ENCODE results near the gene ZNRF3.
"Not testable (repeated sequence)": the region's sequence is repeated elsewhere in the genome, so short reads cannot be mapped to it uniquely, and the experiment has no call there.

Gene ZNRF3

DNA sequence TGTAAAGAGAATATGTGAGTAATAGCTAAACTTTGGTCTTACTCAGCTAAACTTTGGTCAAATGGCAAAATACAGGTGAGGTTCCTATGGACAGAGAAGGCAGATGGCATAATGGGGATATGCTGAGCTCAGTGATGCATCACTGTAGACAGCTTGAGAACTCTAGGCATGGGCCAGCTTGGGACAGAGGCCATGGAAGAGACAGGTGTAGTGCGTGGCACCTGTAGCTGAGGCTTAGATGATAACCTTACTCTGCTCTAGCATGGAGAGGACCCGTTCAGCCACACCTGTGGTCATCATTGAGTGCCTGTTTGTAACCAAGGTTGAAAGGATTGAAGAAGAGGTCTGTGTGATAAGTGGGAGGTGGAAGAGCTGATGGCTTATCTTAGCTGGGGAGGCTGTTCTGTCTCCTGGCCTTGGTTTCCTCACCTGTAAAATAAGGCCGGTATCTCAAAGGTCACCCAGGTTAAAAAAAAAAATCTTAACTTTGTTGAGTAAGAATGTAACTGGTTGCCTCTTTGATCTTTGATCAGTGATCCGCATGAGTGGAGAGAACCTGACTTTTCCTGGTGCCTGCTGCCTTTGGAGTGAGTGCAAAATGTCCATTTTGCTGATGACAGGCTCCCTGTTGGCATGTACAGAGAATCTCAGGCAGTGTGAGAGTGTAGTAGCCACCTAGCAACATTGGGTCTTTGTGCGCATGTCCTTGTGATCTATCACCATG, 48.6 kb downstream of the ZNRF3 start:
- no peak for DNase-seq (ENCODE audit: low read depth in 2 of 2)

DNA sequence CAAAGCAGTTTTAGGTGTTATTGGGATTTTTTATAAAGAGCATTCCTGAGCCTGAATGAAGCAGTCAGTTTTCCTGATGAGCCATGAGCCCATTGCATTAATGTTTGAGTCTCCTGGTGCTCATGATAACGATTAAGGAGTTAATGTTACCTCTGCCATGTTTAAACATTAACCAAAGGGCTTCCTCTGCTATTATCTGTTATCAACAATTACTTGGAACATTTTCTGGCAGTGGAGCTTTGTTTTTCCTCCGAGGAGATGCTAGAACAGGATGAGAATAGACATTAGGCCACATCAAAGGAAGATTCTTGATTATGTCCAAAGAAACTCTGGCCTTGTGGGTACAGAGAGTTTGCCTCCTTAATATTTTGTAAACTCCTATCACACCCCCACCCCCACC, 49.9 kb downstream of the ZNRF3 start:
- DNase-seq (ENCODE audit: low read depth in 2 of 2): no peak

DNA sequence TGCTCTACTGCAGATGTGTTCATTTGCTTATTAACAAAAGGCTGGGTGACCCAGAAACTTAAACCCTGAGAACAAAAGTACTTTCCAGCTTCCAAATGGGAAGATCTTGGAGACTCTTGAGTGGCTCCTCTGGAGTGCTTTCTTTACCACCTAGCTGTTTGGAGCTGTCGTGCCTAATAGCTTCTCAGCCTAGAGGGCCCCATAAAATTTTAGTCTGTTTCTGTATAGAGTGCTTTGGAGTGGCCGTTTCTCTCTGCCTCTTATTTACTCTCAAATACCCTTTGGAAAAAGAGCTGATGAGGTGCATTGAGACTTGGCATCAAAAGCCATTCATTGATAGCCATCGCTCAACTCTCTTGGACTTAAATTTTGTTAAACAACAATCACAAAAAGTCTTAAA, 50.7 kb downstream of the ZNRF3 start:
- DNase-seq (ENCODE audit: low read depth in 2 of 2): no peak

DNA sequence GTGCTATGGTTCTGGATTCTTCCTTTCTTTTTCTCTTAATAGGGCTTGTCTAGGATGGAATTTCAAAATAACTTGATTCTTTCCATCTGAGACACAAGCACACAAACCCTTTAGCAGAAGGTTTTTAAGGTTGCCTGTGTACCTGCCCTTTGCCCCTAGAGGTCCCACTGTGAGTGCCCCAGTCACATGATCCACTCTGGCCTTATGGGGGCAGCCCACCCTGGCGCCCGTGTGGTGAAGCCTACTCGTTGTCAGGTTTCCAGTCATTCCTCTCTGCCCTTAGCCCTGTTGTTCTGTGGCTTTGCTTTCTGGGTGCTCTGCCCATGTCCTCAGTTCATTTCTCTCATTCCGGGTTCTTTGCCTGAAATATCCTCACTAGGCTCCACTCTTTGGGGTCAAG, 51.8 kb downstream of the ZNRF3 start:
- DNase-seq (ENCODE audit: low read depth in 2 of 2): no peak

DNA sequence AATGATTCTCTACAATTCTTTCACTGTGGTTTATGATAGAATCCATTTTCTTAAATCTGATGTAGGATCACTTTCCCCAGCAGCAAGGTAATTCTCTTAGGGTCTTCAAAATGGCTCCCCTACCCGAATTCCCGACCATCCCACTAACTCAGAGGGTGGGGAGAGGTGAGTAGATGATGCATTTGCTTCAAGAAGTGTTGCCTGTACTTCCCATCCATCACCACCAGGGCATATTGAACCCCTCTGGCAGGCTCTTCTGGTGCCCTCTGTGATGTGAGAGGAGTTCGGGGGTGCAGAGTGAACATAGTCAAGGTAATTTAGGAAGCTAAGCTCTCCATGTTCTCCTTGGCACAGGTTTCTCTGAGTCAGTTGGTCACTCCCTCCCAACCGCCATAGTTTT, 52.3 kb downstream of the ZNRF3 start:
- DNase-seq (ENCODE audit: low read depth in 2 of 2): no peak

DNA sequence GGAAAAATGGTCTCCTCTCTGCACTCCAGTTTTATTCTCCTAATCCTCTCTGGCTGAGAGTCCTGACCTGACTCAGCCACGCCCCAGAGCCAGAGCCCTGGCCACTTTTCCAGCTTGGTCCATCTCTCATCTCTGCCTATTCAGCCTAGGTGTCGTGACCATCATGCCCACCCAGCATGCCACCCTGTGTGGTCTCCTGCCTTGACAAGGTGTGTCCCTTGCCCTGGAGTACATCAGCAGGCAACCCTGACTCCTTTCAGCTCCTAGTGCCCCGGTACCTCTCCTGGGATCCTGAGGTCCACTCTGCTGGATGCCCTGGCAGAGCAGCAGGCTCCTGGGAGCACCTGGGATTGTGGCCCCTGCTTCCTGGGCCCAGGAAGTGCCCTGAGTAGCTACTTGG, 52.8 kb downstream of the ZNRF3 start:
- DNase-seq (ENCODE audit: low read depth in 2 of 2): no peak

DNA sequence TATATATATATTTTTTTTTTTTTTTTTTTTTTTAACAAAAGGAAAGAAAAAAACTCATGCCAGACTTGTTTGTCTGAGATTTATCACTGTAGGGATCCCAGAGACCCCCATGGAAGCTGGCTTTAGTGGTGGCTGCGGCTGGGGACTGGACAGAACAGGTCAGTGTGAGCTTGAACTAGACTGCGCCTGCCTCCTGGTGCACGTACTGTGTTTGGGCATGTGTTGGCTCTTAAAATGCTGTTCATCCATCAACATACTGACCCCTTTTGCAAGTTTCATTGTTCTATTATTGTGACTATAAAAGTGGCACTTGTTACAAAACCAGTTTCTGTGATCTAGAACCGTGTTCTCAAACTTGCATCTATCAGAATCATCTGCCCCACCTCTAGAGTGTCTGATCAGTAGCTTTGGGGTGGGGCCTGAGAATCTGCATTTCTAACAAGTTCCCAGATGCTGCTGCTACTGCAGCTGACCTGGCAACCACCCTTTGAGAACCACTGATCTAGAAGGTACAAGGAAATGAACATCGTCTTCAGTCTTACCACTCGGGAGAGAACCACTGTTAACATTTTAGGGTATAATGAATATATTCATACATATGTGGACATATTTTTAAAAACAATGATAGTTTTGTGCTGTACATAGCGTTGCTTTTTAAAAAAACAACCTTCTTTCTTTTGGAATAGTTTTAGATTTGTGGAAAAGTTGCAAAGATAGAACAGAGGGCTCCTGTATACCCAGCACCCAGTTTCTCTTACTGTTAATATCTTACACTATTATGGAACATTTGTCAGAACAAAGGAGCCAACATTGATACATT, 54.0 kb downstream of the ZNRF3 start:
- no peak for DNase-seq (ENCODE audit: low read depth in 2 of 2)

DNA sequence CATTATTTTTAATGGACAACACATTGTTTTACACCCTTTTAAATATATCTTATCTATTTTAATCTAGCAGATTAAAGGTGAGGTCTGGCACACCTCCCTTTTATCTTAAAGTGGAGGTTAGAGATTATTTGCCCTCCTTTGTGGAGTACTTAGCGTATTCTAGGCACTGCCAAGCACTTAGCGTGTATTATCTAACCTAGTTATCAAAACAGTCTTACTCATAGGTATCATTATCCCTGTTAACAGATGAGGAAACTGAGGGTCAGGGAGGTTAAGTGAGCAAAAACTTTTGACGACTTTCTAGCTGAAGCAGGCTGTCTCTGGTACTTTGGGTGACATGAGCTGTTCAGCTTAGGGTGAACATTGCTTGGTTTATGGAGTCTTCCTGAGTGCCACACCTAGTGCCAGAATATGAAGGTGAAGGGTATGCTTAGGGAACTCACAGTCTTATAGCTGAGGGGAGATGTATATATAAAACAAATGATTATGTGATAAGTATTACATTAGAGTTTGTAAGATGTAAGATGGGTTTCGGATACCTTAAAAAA, 55.0 kb downstream of the ZNRF3 start:
- no peak for DNase-seq (ENCODE audit: low read depth in 2 of 2)

DNA sequence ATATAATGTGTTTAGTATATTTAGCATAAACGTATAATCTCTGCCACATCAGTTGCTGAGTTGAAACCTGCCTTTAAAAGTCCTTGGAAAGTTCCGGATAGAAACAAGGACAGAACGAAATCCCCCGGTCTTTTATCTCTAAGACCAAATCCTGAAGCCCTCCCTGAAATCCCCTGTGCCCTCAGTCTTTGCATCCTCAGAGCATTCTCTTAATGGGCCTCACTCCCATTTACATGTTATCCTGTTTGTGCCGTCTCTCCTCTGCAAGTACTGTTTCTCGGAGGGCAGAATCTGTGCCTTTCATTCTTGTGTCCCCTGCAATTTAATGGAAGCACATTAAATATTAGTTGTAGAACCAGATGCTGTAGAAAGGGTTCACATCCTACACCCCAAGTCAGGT, 56.0 kb downstream of the ZNRF3 start:
- no peak for DNase-seq (ENCODE audit: low read depth in 2 of 2)

DNA sequence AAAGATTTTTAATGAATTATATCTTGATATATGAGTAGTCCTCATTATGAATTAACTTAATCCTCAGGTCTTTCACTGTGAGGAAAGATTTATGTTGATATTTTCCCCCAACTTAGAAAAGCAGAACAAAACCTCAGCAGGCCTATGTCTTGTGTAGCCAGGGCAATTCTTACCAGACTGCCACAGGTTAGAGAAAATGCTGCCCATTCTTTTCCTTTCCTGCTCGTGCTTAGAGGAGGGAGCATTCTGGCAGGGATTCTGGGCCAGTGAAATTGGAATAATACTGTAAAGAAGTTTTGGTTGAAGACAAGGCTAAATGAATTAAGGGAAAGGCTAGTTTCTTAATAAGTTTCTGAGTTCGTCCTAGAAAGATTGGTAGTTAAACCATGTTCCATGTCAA, 56.6 kb downstream of the ZNRF3 start:
- no peak for DNase-seq (ENCODE audit: low read depth in 2 of 2)

DNA sequence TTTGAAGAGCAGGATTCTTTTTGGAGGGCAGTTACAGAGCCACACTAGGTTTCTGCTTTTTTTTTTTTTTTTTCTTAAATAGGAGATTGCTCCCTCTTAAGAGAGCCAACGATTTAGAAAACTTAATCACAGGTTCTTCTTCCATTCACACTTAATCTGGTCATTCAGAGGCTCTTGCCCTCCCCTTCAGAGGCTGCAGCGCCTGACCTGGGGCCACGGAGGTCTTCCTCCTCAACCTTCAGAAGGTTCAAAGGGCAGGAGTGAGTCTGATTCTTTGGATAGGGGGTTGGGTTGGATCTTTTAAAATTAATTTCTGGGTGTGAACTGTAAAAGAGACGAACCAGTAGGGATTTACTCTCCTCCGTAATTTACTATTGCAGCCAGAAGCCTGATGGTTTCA, 57.1 kb downstream of the ZNRF3 start:
- no peak for DNase-seq (ENCODE audit: low read depth in 2 of 2)

DNA sequence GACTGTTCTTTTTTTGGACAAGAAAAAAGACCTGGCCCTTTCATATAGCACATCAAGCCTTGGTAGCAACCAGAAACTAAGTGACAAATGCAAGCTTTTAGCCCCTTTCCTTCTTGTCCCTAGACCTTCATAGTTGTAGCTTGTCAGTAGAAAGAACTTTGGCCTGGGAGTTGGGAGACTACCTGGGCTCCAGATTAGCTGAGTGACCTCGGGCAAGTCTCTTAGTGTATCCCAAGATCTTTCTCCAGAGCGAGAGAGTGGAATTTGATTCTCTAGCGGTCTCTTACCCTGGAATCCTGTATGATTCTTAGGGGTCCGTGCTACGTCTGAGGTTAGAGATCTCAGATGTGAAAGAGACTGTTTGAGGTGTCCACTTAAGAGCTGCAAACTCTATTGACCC, 59.0 kb downstream of the ZNRF3 start:
- no peak for DNase-seq (ENCODE audit: low read depth in 2 of 2)

DNA sequence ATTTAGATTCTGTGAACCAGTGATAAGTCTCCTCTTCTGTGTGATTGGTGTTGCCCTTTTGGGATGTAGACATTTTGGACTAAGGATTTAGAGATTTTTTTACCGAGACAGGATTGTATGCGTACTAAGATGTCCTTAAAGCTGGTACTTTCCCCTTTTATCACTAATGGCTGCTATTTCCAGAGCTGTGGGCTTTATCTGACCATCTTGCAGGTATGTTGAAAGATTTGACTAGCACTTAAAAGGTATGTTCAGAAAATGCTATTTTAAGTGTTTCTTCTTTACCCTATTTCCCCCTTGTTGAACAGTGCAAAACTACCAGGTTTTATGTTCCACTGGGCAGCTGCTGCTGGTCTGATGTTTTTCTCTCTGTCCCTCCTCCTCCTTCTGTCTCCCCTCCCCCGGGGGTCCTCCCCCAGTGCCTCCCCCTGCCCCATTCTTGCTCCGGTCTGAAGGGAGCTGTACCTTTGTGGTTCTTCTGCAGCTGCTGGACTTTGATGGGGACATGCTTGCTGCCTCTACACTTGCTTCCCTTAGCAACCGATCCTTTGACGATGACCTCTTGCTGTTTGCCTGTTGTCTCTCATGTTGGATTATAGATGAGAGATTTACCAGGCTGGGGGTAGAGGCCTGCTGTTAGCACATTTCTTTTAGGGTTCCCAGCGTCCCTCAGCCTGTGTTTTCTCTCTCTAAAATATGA, 59.6 kb downstream of the ZNRF3 start:
- DNase-seq (ENCODE audit: low read depth in 2 of 2): no peak

DNA sequence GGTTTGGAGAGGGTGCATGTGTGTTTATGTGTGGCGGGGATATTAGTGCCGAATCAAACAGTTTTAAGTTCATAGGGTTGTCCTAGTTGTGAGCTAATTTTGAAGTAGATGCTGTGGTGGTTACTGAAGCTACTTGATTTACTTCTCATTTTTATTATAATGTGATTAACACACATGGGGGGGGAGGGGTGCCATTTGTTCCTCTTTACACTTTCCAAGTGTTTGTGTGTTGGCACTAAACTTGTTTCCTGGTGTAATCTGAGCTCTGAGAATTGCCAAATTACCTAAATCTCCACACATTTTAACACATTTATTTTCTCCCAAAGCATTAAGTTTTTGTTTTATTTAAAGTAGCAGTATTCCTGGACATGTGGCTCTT, 60.1 kb downstream of the ZNRF3 start:
- no peak for DNase-seq (ENCODE audit: low read depth in 2 of 2)

DNA sequence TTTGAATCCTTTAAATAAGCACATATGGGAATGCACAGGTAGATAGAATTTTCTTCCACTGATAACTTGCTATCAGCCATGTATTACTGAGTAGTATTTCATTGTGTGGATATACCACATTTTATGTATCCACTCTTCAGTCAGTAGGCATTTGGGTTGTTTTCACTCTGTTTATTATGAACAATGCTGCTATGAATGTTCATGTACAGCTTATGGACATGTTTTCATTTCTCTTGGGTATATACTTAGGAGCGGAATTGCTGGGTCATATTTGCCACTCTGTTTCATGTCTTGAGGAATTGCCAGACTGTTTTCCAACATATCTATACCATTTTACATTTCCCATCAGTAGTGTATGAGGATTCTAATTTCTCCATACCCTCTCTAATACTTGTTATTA, 63.8 kb downstream of the ZNRF3 start:
- no peak for DNase-seq (ENCODE audit: low read depth in 2 of 2)

DNA sequence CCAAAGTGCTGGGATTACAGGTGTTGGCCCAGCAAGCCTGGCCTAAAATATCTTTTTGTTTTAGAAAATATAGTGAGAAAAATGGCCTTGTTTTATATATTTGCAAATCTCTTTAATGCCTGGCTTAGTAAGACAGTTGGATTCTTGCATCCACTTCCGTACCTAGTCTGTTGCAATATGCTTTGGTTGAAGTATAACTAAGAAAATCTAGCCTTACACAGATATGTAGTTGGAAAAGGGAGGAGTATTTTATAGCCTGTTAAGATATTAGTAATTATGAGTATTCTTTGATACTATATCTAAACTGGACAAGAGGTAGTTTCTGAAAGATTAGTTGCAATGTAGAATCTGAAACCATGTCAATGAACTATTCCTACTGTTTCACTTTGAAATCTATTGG, 65.1 kb downstream of the ZNRF3 start:
- DNase-seq (ENCODE audit: low read depth in 2 of 2): no peak

DNA sequence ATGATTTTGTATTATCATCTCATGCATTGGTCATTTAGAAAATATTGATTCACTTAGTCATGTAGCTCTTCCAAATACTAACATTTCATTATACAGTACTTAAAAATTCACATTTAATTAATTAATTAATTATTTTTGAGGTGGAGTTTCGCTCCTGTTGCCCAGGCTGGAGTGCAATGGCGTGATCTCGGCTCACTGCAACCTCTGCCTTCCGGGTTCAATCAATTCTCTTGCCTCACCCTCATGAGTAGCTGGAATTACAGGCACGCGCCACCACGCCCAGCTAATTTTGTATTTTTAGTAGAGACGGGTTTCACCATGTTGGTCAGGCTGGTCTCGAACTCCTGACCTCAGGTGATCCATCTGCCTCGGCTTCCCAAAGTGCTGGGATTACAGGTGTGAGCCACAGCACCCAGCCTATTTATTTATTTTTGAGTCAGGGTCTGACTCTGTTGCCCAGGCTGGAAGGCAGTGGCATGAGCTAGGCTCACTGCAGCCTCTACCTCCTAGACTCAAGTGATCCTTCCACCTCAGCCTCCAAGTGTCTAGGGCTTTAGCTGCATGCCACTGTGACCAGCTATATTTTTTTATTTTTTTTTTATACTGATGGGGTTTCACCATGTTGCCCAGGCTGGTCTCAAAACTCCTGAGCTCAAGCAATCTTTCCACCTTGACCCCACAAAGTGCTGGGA, 65.6 kb downstream of the ZNRF3 start:
- not testable (repeated sequence) for DNase-seq (ENCODE audit: low read depth in 2 of 2)

DNA sequence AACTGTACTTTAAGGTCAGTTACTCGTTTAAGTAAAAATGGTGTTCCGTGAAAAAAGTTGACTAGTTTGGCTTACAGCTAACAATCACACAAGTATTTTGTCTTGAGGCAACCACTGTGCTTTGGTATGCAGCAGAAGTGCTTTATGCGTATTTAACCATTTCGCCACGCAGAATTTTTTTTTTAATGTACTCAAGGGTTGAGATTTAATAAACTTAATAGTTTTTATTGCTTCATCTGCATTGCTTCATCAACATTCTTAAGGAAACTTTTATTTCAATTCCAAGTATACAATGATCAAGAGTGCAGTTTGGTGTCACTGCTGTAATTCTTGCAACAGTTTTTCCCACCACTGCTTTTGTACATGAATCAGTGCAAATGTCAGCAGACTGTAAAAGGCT, 66.4 kb downstream of the ZNRF3 start:
- DNase-seq (ENCODE audit: low read depth in 2 of 2): no peak

DNA sequence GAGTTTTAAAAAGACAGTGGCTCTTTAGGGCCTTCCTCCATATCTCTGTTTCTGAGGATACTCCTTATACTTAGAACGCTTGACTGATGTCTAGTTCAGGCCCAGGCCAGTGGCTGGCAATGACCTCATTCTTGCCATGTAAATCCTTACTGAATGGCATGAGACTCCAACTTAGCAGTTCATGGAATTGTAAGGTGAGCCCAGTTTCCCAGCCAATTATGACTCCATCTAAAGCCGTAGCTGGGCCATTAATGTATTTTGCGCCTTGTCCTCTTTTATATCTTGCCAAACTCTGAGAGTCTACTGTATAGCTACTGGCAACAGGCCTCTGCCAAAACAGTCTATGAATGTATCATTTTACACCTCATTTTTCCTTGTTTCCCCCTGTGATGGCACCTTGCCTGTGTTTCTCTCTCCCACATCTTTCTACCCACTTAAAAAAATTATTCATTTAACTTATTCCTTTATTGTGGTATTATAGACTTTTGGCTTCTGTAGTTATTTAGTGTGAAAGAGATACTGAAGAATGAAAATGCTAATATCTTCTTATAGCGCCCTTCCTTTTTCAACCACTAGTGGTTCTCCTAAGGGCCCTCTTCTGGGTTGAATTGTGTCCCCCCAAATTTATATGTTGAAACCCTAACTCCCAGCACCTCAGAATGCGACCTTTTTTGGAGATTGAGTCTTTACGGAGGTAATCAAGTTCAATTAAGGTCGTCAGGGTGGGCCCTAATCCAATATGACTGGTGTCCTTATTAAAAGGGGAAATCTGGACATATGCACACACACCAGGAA, 67.4 kb downstream of the ZNRF3 start:
- DNase-seq (ENCODE audit: low read depth in 2 of 2): no peak

DNA sequence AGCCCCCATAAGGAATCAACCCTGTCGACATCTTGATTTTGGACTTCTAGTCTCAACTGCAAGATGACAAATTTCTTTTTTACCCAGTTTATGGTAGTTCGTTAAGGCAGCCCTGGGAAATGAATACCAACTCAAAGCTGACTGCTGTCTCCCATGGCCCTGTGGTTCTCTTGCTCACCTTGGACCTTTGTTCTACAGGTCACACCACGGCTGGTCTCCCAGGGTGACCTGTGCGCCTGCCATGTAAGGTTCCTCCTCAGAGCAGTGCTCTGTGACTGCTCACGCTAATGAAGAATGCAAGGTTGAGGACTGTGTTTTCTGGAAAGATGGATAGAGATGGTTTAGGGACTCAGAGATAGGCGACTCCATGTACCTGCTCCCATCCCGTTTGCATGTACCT, 68.2 kb downstream of the ZNRF3 start:
- no peak for DNase-seq (ENCODE audit: low read depth in 2 of 2)

DNA sequence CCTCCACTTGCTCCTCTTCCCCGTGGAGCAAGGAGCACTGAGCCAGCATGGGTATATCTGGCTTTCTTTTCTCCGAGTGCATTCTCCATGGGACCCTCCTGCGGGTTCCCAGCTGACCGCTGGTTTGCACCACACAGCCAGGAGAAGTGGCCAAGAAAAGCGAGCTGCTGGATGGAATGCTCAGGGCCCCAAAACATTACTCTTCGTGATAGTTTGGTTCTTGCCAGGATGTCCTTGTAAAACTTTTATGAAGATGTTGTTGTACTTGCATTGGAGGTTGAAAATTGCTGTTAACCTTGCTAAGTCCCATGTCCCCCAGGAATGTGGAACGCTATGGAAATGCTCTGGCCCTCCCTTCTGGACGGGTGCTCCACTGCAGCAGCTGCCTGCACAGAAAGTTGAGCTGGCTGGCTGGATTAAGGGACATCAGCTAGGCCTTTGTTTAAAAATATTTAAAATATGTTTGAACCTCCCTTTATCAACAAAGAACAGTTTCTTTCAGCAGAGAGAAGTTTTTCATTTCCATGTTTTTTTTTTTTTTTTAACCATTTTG, 68.7 kb downstream of the ZNRF3 start:
- no peak for DNase-seq (ENCODE audit: low read depth in 2 of 2)
